ENCODE data around the gene PKHD1.

PKHD1 gene

GRCh38 chr6:51777618-51778017, 309.8 kb downstream of the PKHD1 start:
- no peak for DNase-seq

GRCh38 chr6:51775942-51776860, 311.2 kb downstream of the PKHD1 start:
- no peak for DNase-seq

- no peak for DNase-seq
These were observed 319.3 kb downstream of the PKHD1 start for GRCh38 chr6:51768087-51768486.

GRCh38 chr6:51765230-51765629, 322.2 kb downstream of the PKHD1 start:
- no peak for DNase-seq

DNA sequence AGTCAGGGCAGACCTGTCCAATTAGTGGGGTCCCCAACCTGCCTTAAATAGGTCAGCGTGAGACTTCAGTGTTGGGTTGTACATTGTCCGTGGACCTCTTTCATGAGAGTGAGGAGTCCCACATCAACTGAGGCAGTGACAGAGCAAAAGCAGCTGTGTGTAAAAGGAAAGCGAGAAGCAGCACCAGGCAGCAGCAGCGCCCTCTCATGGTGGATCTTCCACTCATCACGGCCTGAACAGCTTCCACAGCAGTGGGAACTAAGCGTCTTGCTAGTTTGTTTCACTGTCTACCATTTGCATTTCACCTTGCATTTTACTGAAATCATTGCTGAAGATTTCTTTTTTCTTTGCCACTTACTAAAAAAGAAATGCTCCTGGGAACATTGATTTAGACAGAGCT, 333.8 kb downstream of the PKHD1 start:
- no peak for DNase-seq

GRCh38 chr6:51743999-51744398, 343.4 kb downstream of the PKHD1 start:
- DNase-seq = no peak

DNA sequence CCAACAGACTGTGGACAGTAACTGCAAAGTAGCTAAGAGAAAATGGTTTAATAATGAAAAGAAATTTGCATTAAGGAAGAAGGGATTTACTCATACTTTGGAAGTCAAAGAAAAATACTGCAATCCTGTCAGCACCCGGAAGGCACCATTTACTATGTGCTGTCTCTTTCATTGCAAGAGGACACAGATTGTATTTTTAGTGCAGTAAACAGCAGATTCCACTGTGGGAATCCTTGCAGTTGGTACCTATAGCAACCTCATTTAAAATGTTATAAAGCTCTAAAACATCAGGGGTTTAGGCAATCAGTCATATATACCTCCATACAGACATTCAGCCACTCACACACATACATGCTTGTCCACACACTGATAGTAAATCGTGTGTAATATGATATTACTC, 346.8 kb downstream of the PKHD1 start:
- no peak for DNase-seq

DNA sequence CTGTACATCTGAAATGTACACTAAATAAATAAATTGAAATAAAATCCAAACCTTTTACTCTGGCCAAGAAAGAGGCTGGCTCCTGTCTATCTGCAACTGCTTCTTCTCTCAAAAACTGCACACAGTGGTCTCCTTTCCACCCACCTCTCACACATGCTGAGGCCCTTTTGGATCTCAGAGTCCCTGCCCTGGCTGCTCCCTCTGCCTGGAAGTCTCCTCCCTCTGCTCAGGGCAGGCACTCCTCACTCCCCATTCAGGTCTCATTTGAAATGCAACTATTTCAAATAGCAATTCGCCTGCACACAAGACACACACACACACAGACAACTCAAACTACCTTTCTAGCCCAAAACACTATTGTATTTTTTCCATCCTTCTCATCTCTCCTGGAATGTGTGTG, 348.8 kb downstream of the PKHD1 start:
- no peak for DNase-seq

DNA sequence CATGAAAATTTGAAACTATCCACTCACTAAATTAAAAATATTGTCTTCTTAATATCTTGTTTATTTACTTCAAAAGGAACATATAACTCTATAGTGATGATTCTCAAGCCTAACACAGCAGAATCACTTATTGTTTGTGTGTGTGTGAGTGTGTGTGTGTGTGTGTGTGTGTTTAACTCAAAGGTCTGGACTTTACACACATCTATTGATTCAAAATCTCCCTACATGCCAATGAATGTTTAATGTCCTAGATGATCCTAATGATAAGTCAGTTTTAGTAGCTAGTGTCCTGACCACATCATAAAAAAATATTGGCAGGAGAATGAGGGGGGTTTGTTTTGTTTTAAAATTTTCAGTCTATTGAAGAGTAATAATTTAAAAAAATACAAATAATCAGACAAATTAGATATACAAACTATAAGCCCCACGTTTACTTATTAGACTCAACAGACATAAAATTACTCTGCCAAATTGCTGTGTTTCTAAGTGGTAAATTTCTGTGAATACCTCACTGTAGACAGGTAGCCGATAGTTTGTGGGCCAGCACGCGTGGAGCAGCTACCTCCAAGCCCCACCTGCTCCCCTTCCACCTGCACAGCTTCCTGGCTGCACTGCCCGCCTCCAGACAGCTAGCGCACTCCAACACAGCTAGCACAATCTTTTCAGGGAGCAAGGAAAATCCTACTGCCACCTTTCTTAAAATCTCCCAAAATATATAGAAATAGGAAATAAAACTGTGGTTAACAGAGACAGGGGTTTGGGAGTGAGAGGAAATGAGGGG, 349.6 kb downstream of the PKHD1 start:
- DNase-seq = no peak

- DNase-seq = no peak
These were observed 362.3 kb downstream of the PKHD1 start for GRCh38 chr6:51725155-51725554.

GRCh38 chr6:51720327-51720726, 367.1 kb downstream of the PKHD1 start:
- no peak for DNase-seq

- DNase-seq = no peak
These were observed 368.1 kb downstream of the PKHD1 start for GRCh38 chr6:51719297-51719696.

- DNase-seq = no peak
These were observed 368.9 kb downstream of the PKHD1 start for GRCh38 chr6:51718533-51718932.

DNA sequence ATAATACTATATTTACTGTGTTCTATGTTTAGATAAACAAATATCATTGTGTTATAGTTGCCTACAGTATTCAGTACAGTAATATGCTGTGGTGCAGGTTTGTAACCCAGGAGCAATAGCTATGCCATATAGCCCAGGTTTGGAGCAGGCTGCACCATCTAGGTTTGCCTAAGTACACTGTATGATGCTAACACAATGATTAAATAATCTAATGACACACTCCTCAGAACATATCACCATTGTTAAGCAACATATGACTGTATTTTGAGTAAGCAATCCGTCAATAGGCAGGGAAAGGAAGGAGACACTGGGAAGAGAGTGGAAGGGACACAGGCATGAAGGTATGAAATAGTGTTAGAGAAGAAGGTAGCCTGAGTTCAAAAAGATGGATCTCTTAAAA, 369.9 kb downstream of the PKHD1 start:
- DNase-seq = no peak

GRCh38 chr6:51711876-51712275, 375.5 kb downstream of the PKHD1 start:
- DNase-seq = no peak

- DNase-seq = no peak
These were observed 381.3 kb downstream of the PKHD1 start for GRCh38 chr6:51706086-51706485.

- no peak for DNase-seq
These were observed 382.4 kb downstream of the PKHD1 start for GRCh38 chr6:51704932-51705540.

- DNase-seq = no peak
These were observed 384.6 kb downstream of the PKHD1 start for GRCh38 chr6:51702851-51703250.

DNA sequence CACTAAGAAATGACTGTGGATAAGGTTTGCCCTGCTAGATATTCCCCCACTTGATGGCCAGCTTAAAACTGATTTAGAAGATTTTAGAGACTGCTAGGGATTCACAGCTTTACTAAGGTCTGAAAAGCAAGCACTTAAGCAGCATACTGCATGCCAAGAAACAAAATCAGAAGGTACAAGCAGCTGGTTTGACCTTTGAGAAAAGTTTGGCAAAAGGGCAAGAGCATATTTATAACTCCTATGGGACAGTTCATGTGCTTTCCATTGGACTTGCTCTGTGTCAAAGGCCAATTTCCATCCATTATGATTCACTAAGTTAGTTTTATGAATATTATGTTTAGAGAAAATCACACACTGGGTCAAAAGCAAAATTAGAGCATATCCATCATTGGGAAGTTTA, 402.8 kb downstream of the PKHD1 start:
- DNase-seq = no peak

DNA sequence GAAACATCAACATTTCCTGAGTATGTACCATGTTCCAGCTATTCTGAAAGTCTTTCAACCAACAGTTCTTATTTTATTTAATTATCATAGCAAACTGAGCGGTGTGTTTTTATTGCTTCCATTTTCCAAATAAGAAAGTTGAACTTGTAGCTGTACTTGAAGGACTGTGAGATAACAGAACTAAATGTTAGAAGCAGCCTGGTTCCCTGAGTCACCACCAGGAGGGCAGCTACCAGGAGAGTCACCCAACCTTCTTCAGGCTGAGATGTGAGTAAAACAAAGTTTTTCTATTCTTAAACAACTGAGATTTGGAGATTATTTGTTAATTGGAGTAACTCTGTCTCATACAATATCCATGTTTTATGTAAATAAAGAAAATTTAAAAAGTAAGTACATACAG, 403.4 kb downstream of the PKHD1 start:
- no peak for DNase-seq

DNA sequence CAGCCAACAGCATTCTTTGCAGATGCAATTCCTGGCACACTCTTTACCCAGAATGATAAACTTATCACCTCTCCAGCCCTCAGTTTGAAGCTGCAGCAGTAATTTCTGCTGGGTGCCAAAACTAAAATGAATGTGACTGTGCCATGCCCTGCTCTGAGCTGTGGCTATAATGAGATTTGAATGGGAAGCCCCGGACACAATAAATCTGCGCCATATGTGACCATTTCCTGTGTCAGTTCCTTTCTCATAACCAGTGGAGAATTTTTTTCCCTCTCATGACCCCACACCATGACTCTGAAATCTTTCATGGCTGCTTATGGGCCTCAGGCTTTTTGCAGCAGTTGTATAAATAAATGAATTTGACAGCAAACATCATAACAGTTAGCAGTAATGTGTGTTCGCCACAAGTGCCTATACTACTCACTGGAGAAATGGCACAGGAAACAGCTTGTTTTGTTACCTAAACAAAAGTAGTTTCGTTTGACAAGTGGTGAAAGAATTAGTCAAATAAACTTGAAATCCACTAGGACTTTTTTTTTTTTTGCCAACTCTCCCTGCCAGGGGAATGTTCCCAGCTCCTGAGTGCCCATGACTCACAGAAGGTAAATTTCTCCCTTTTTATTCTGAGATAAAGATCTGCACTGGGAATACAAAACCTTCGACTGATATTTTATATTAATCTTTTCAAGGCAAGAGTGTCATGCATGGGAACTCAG, 408.4 kb downstream of the PKHD1 start:
- DNase-seq = no peak

GRCh38 chr6:51678274-51678673, 409.1 kb downstream of the PKHD1 start:
- no peak for DNase-seq

- DNase-seq = no peak
These were observed 411.5 kb downstream of the PKHD1 start for GRCh38 chr6:51675922-51676275.
